IMR-90 (cell line): ENCODE results near the gene CDC42BPG. TPM values are rescaled to one million over a fixed set of nuclear protein-coding genes. Genes with fewer than 3 reads are reported as not detected.

Source experiments
- ATAC-seq: fragments of 200-7000 bp; cut with Tn5 transposase; 2 replicates; pipeline ENCODE4 v1.9.1; 2020; ENCODE audit warnings: low read depth, mild to moderate bottlenecking, moderate library complexity
- BruUV-seq: library from RNA; stranded (reverse); fragments of 400-500 nt; replicated peaks from 2 replicates; lab custom pipeline; 2021; lab: Mats Ljungman, UMichigan
- CTCF ChIA-PET: fragments of 300-600 bp; formaldehyde crosslinking; extraction: SDS; loops from one replicate; lab custom pipeline; 2021; ENCODE audit warnings: antibody characterized with exemption; lab: Yijun Ruan, JAX
- POLR2A ChIA-PET: fragments of 300-600 bp; sonication (Branson Sonifier 250); formaldehyde crosslinking; loops from one replicate; lab custom pipeline; 2022; ENCODE audit warnings: antibody characterized with exemption; ENCODE audit not compliant: unreplicated experiment; lab: Charles Lee
- DNase-seq: peaks from one replicate; pipeline ENCODE4 v3.0.0; 2013
- H2AFZ ChIP-seq: replicated peaks from 2 replicates; pipeline ENCODE3; 2013; ENCODE audit warnings: low read length, mild to moderate bottlenecking; ENCODE audit not compliant: poor library complexity
- H2AK5ac ChIP-seq: 2 replicates; pipeline ENCODE4 v1.6.1; 2013; ENCODE audit warnings: low read depth, low read length, inconsistent platforms
- H2AK9ac ChIP-seq: replicated peaks from 2 replicates; pipeline ENCODE3; 2013; ENCODE audit warnings: mild to moderate bottlenecking, low read depth, low read length, moderate library complexity; ENCODE audit not compliant: poor library complexity
- H2BK120ac ChIP-seq: 2 replicates; pipeline ENCODE4 v1.6.1; 2013; ENCODE audit warnings: low read depth, low read length, inconsistent platforms
- H2BK15ac ChIP-seq: 3 replicates; pipeline ENCODE4 v1.6.1; 2013; ENCODE audit warnings: low read depth, low read length, inconsistent platforms
- H2BK20ac ChIP-seq: 2 replicates; pipeline ENCODE4 v1.6.1; 2013; ENCODE audit warnings: low read depth, mild to moderate bottlenecking, inconsistent platforms, low read length, moderate library complexity
- H2BK5ac ChIP-seq: 2 replicates; pipeline ENCODE4 v1.6.1; 2013; ENCODE audit warnings: mild to moderate bottlenecking, low read depth, low read length, inconsistent platforms; ENCODE audit not compliant: poor library complexity, severe bottlenecking
- H3K14ac ChIP-seq: replicated peaks from 2 replicates; pipeline ENCODE4 v1.6.1; 2013; ENCODE audit warnings: low read depth, low read length, inconsistent platforms
- H3K18ac ChIP-seq: 2 replicates; pipeline ENCODE4 v1.6.1; 2013; ENCODE audit warnings: low read depth, low read length, control low read depth
- H3K23ac ChIP-seq: 2 replicates; pipeline ENCODE4 v1.6.1; 2013; ENCODE audit warnings: low read depth, low read length, inconsistent platforms
- H3K27ac ChIP-seq: 2 replicates; pipeline ENCODE4 v1.5.1; 2013; ENCODE audit warnings: mild to moderate bottlenecking, control low read depth, low read length; ENCODE audit not compliant: insufficient read depth
- H3K27me3 ChIP-seq: 2 replicates; pipeline ENCODE4 v1.6.1; 2013; ENCODE audit warnings: low read length; ENCODE audit not compliant: control insufficient read depth, insufficient read depth
- H3K36me3 ChIP-seq: 2 replicates; pipeline ENCODE4 v1.6.1; 2013; ENCODE audit warnings: low read length, mixed read lengths; ENCODE audit not compliant: control insufficient read depth, insufficient read depth
- H3K4ac ChIP-seq: 2 replicates; pipeline ENCODE4 v1.6.1; 2013; ENCODE audit warnings: low read depth, low read length, inconsistent platforms
- H3K4me1 ChIP-seq: 2 replicates; pipeline ENCODE4 v1.6.1; 2013; ENCODE audit warnings: low read length, mixed read lengths; ENCODE audit not compliant: control insufficient read depth, insufficient read depth
- H3K4me2 ChIP-seq: 2 replicates; pipeline ENCODE4 v1.6.1; 2013; ENCODE audit warnings: low read depth, mild to moderate bottlenecking, control low read depth, low read length, moderate library complexity
- H3K4me3 ChIP-seq: 2 replicates; pipeline ENCODE4 v1.5.1; 2013; ENCODE audit warnings: low read depth, mild to moderate bottlenecking, control low read depth, low read length, moderate library complexity; ENCODE audit not compliant: insufficient read depth
- H3K56ac ChIP-seq: 2 replicates; pipeline ENCODE4 v1.6.1; 2013; ENCODE audit warnings: low read length, inconsistent platforms; ENCODE audit not compliant: insufficient read depth; ENCODE audit errors: extremely low read depth
- H3K79me1 ChIP-seq, 2 experiments: 2 replicates each; pipeline ENCODE4 v1.6.1; 2013; ENCODE audit warnings: low read length in 2 of 2, inconsistent platforms in 1 of 2, low read depth in 1 of 2
- H3K9ac ChIP-seq: 2 replicates; pipeline ENCODE4 v1.6.1; 2013; ENCODE audit warnings: low read depth, low read length, control low read depth
- H3K9me1 ChIP-seq: 2 replicates; pipeline ENCODE4 v1.6.1; 2013; ENCODE audit warnings: low read length, inconsistent platforms; ENCODE audit not compliant: insufficient read depth
- H3K9me3 ChIP-seq: 2 replicates; pipeline ENCODE4 v1.6.1; 2013; ENCODE audit warnings: low read length; ENCODE audit not compliant: control insufficient read depth, insufficient read depth
- H4K20me1 ChIP-seq: 2 replicates; pipeline ENCODE4 v1.6.1; 2013; ENCODE audit warnings: low read length, inconsistent platforms; ENCODE audit not compliant: insufficient read depth
- H4K5ac ChIP-seq: 2 replicates; pipeline ENCODE4 v1.6.1; 2013; ENCODE audit warnings: mild to moderate bottlenecking, low read depth, low read length, control low read depth
- H4K8ac ChIP-seq, 2 experiments: 2 replicates each; pipeline ENCODE4 v1.6.1; 2013; ENCODE audit warnings: low read depth in 2 of 2, low read length in 2 of 2, control low read depth in 1 of 2, inconsistent platforms in 1 of 2
- H4K91ac ChIP-seq: 2 replicates; pipeline ENCODE4 v1.6.1; 2013; ENCODE audit warnings: low read depth, low read length, inconsistent platforms; ENCODE audit not compliant: insufficient read depth
- BHLHE40 ChIP-seq: fragments of 150-350 bp; IDR thresholded peaks from 2 replicates; pipeline ENCODE4 v1.6.1; 2016; ENCODE audit warnings: mild to moderate bottlenecking, low read depth, low read length
- CEBPB ChIP-seq: IDR thresholded peaks from 2 replicates; pipeline ENCODE4 v1.6.1; 2012; ENCODE audit warnings: low read depth, low read length, improper control_type of control experiment
- CHD1 ChIP-seq: IDR thresholded peaks from 2 replicates; pipeline ENCODE4 v1.6.1; 2012; ENCODE audit warnings: low read depth, low read length, improper control_type of control experiment
- FOS ChIP-seq: fragments of 150-350 bp; IDR thresholded peaks from 2 replicates; pipeline ENCODE4 v1.6.1; 2016; ENCODE audit warnings: low read depth, low read length
- MAZ ChIP-seq: IDR thresholded peaks from 2 replicates; pipeline ENCODE4 v1.6.1; 2012; ENCODE audit warnings: low read depth, mild to moderate bottlenecking, low read length, improper control_type of control experiment, moderate library complexity, borderline replicate concordance
- MXI1 ChIP-seq: IDR thresholded peaks from 2 replicates; pipeline ENCODE4 v1.6.1; 2012; ENCODE audit warnings: low read depth, mild to moderate bottlenecking, low read length, moderate library complexity, borderline replicate concordance
- NFE2L2 ChIP-seq: fragments of 150-350 bp; IDR thresholded peaks from 2 replicates; pipeline ENCODE4 v1.6.1; 2016; ENCODE audit warnings: low read depth, mild to moderate bottlenecking, low read length
- POLR2A ChIP-seq: IDR thresholded peaks from 2 replicates; pipeline ENCODE4 v1.6.1; 2012; ENCODE audit warnings: mild to moderate bottlenecking, low read depth, low read length
- RAD21 ChIP-seq: IDR thresholded peaks from 2 replicates; pipeline ENCODE4 v1.6.1; 2012; ENCODE audit warnings: low read length, improper control_type of control experiment
- RCOR1 ChIP-seq: IDR thresholded peaks from 2 replicates; pipeline ENCODE4 v1.6.1; 2012; ENCODE audit warnings: mild to moderate bottlenecking, low read length, improper control_type of control experiment; ENCODE audit not compliant: insufficient replicate concordance
- RFX5 ChIP-seq: IDR thresholded peaks from 2 replicates; pipeline ENCODE4 v1.8.0; 2012; ENCODE audit warnings: low read depth, mild to moderate bottlenecking, low read length, moderate library complexity
- SMC3 ChIP-seq: fragments of 150-350 bp; IDR thresholded peaks from 2 replicates; pipeline ENCODE4 v1.6.1; 2016; ENCODE audit warnings: low read depth, mild to moderate bottlenecking, antibody characterized with exemption, low read length, moderate library complexity
- WGBS, 2 experiments: methylation state at CpG; one replicate each; pipeline versions ENCODE4 v1.1.5 to v1.1.7; 2013; ENCODE audit warnings: missing lambda C conversion rate in 2 of 2; ENCODE audit not compliant: insufficient read length in 1 of 2; ENCODE audit errors: extremely low coverage in 2 of 2; 5-methylcytosine and 5-hydroxymethylcytosine counted together
- dilution Hi-C: fragments of 300-500 bp; cut with HindIII; formaldehyde crosslinking; loops from one replicate; pipeline ENCODE4 v1.14.3; 2018; ENCODE audit warnings: low sequenced_read_pairs; ENCODE audit not compliant: unreplicated experiment
- in situ Hi-C: fragments of 300-500 bp; cut with MboI; formaldehyde crosslinking; loops from 3 replicates; pipeline ENCODE4 v1.14.3; 2019; ENCODE audit warnings: low sequenced_read_pairs, inconsistent platforms, mixed read lengths
- intact Hi-C: fragments of 100-400 bp; cut with micrococcal nuclease; formaldehyde crosslinking; loops from 2 replicates; pipeline ENCODE4 v1.10.0; 2022
- polyA plus RNA-seq, 3 experiments: library from polyadenylated mRNA; depleted of rRNA; stranded (reverse); fragments of >200 nt; gene quantifications; 2 replicates each; pipeline ENCODE4 v1.2.3, GENCODE V29; 2012; ENCODE audit warnings: low replicate concordance in 1 of 3
- total RNA-seq: library from RNA; depleted of rRNA; stranded (reverse); fragments of >200 nt; gene quantifications from 2 replicates; pipeline ENCODE4 v1.2.3, GENCODE V29; 2012
- TF ChIP-seq, protein P1 (sequence below): fragments of 150-350 bp; IDR thresholded peaks from 2 replicates; pipeline ENCODE4 v1.6.1; 2016; ENCODE audit warnings: low read depth, mild to moderate bottlenecking, low read length, moderate library complexity, borderline replicate concordance
- TF ChIP-seq, protein P2 (sequence below): fragments of 150-350 bp; IDR thresholded peaks from 2 replicates; pipeline ENCODE4 v1.6.1; 2017; ENCODE audit warnings: mild to moderate bottlenecking, antibody characterized with exemption, low read length, low read depth
- TF ChIP-seq, protein P3 (sequence below): conservative IDR thresholded peaks from 2 replicates; pipeline ENCODE4 v1.5.1; 2012; ENCODE audit warnings: mild to moderate bottlenecking, low read depth, low read length, improper control_type of control experiment

The CDC42BPG gene
- total and polyA plus RNA-seq, 2 of the 4 experiments (the other 2 are of a cell fraction) = under 0.01 to 0.12 TPM

DNA sequence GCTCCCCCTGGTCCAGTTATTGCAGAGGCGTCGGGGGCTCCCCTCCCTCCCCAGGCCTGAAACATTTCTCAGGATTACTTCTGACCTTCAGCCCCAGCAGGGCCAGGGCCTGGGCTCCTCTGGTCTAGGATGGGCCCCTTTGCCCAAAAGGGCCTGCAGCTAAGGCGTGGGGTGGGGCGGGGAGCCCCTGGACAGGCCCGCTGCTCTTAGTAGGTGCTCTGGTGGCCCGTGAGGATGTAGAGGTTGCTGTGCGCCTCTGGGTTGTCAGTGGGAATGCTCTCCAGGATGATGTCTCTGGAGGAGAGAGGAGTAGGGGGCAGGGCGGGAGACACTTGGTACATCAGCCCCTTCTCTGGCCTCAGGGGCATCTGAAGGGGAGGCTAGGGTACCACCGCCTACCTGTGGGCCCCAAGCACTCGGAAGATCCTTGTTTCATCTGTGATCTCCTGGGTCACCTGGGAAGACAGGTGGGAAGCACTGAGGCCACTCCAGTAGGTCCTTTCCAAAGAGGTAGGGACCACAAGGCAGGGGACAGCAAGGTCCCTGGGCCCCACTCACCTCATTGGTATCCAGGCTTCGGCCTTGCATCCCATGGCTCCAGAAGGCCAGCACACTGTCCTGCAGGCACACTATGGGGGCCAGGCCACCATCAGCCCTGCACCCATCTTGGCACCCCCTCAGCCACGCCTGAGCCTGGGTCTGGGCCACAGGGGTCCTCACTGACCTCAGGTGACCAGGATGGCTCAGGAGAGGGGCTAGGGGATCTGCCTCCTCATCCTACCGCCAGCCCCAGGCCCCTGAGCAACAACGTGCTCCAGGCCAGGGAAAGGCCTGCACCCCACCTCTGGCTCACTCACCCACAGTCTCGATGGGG lies 54.9 kb downstream of the CDC42BPG start:
- no peak overlapping the region for H2BK20ac ChIP-seq
- H3K79me1 ChIP-seq = no peaks in the 10 kb centered on the region
- CTCF ChIA-PET = no interaction called here
- H3K9me3 ChIP-seq = no peaks in the 10 kb centered on the region
- H2BK120ac ChIP-seq = no peak overlapping the region
- no peak overlapping the region for H3K27ac ChIP-seq
- no peak overlapping the region for H3K56ac ChIP-seq
- WGBS, 2 experiments = 97% methylated on average over 5 of the region's 15 CpGs; no CpG with 5 or more reads in 1 of the 2 experiments
- no peak overlapping the region for H3K9ac ChIP-seq
- no peaks in the 10 kb centered on the region for H3K4me1 ChIP-seq
- DNase-seq = no peak
- no peak overlapping the region for H3K23ac ChIP-seq
- H3K4ac ChIP-seq = no peak overlapping the region
- H2AK5ac ChIP-seq = no peak overlapping the region
- H4K5ac ChIP-seq = no peak overlapping the region
- no TSS peak for BruUV-seq
- no peaks in the 10 kb centered on the region for H4K20me1 ChIP-seq
- no peaks in the 10 kb centered on the region for H3K27me3 ChIP-seq
- H2BK5ac ChIP-seq = no peak overlapping the region
- dilution Hi-C loops (no loop called here), in situ Hi-C loops (no loop called here), intact Hi-C loops (no loop called here)
- H2BK15ac ChIP-seq = no peak overlapping the region
- H3K14ac ChIP-seq = no peak overlapping the region
- H2AFZ ChIP-seq = no peak overlapping the region
- no peak overlapping the region for H4K8ac ChIP-seq
- H3K4me3 ChIP-seq = no peak overlapping the region
- no peak overlapping the region for H4K91ac ChIP-seq
- H2AK9ac ChIP-seq = peak overlapping the region; percentile 65
- no peak for ATAC-seq
- H3K9me1 ChIP-seq = no peaks in the 10 kb centered on the region
- H3K36me3 ChIP-seq = peaks cover 17% of the 10 kb centered on the region
- H3K18ac ChIP-seq = no peak overlapping the region
- POLR2A ChIA-PET = no interaction called here
- H3K4me2 ChIP-seq = no peak overlapping the region
- TF ChIP-seq MXI1 (no peak), SMC3 (no peak), BHLHE40 (no peak), POLR2A (no peak), MAZ (no peak), NFE2L2 (no peak), RCOR1 (no peak), FOS (no peak), CHD1 (no peak), RFX5 (no peak), RAD21 (no peak), CEBPB (no peak)
- TF ChIP-seq, protein P1, sequence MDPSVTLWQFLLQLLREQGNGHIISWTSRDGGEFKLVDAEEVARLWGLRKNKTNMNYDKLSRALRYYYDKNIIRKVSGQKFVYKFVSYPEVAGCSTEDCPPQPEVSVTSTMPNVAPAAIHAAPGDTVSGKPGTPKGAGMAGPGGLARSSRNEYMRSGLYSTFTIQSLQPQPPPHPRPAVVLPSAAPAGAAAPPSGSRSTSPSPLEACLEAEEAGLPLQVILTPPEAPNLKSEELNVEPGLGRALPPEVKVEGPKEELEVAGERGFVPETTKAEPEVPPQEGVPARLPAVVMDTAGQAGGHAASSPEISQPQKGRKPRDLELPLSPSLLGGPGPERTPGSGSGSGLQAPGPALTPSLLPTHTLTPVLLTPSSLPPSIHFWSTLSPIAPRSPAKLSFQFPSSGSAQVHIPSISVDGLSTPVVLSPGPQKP = no peak
- TF ChIP-seq, protein P2, sequence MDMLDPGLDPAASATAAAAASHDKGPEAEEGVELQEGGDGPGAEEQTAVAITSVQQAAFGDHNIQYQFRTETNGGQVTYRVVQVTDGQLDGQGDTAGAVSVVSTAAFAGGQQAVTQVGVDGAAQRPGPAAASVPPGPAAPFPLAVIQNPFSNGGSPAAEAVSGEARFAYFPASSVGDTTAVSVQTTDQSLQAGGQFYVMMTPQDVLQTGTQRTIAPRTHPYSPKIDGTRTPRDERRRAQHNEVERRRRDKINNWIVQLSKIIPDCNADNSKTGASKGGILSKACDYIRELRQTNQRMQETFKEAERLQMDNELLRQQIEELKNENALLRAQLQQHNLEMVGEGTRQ = no peak
- TF ChIP-seq, protein P3, sequence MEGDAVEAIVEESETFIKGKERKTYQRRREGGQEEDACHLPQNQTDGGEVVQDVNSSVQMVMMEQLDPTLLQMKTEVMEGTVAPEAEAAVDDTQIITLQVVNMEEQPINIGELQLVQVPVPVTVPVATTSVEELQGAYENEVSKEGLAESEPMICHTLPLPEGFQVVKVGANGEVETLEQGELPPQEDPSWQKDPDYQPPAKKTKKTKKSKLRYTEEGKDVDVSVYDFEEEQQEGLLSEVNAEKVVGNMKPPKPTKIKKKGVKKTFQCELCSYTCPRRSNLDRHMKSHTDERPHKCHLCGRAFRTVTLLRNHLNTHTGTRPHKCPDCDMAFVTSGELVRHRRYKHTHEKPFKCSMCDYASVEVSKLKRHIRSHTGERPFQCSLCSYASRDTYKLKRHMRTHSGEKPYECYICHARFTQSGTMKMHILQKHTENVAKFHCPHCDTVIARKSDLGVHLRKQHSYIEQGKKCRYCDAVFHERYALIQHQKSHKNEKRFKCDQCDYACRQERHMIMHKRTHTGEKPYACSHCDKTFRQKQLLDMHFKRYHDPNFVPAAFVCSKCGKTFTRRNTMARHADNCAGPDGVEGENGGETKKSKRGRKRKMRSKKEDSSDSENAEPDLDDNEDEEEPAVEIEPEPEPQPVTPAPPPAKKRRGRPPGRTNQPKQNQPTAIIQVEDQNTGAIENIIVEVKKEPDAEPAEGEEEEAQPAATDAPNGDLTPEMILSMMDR = no peak
